ENCODE measurements around the gene CPD. TPM values are rescaled to one million over a fixed set of nuclear protein-coding genes. Genes with fewer than 3 reads are reported as not detected.
"Not testable (repeated sequence)": the region's sequence is repeated elsewhere in the genome, so short reads cannot be mapped to it uniquely, and the experiment has no call there.

Gene CPD
- total RNA-seq, 5 donors from 2014 or later (not counting 1 experiment from before 2014, with no cell fraction given) = 18.7 to 38.0 (median 24.1) TPM

GRCh38 chr17:30351263-30351662 lies 27.5 kb upstream of the CPD start:
- H3K27me3 Mint-ChIP-seq; DNase-seq; H3K4me1 ChIP-seq (ENCODE audit: control insufficient read depth in 1 of 2, extremely low read depth in 1 of 2, insufficient read depth in 2 of 2, low read length in 2 of 2); H3K4me3 Mint-ChIP-seq; H3K27me3 ChIP-seq (replicated peaks in 1 of 2; ENCODE audit: control insufficient read depth in 2 of 2, extremely low read depth in 1 of 2, insufficient read depth in 2 of 2, low read length in 1 of 2); H3K27ac Mint-ChIP-seq; ATAC-seq (replicated peaks in 1 of 4); H3K36me3 ChIP-seq (ENCODE audit: control insufficient read depth in 2 of 2, extremely low read depth in 1 of 2, insufficient read depth in 1 of 2, low read length in 1 of 2); H3K9me3 ChIP-seq; POLR2A ChIA-PET; H3K4me1 Mint-ChIP-seq; H3K4me3 ChIP-seq (ENCODE audit: control insufficient read depth in 1 of 2, extremely low read depth in 1 of 2, low read length in 1 of 2); H3K9me3 Mint-ChIP-seq; H3K27ac ChIP-seq (ENCODE audit: low read length); H3K36me3 Mint-ChIP-seq: not testable (repeated sequence)
- WGBS (ENCODE audit: insufficient coverage) = 100% methylated on average over 2 of the region's 4 CpGs
- CTCF ChIA-PET = interaction anchor here in 1 of 2 donors (0.7 kb wide), 1 partner anchor 166 kb away, joined by 6 read pairs; no protein-coding TSS in a partner anchor

- no peaks in the 10 kb centered on the region for H3K9me3 Mint-ChIP-seq
- WGBS (ENCODE audit: insufficient coverage) = 85% methylated on average over 2 of the region's 2 CpGs
- H3K36me3 ChIP-seq (ENCODE audit: control insufficient read depth in 2 of 2, extremely low read depth in 1 of 2, insufficient read depth in 1 of 2, low read length in 1 of 2) = no peaks in the 10 kb centered on the region
- H3K27me3 Mint-ChIP-seq = peaks cover 0 to 5% of the 10 kb centered on the region in 2 donors
- no peak overlapping the region for H3K27ac ChIP-seq (ENCODE audit: low read length)
- no peaks in the 10 kb centered on the region for H3K4me1 ChIP-seq (ENCODE audit: control insufficient read depth in 1 of 2, extremely low read depth in 1 of 2, insufficient read depth in 2 of 2, low read length in 2 of 2)
- H3K36me3 Mint-ChIP-seq = no peaks in the 10 kb centered on the region
- no peaks in the 10 kb centered on the region for H3K27me3 ChIP-seq (replicated peaks in 1 of 2; ENCODE audit: control insufficient read depth in 2 of 2, extremely low read depth in 1 of 2, insufficient read depth in 2 of 2, low read length in 1 of 2)
- no peak for ATAC-seq (replicated peaks in 1 of 4)
- no peak for DNase-seq
- H3K9me3 ChIP-seq = no peaks in the 10 kb centered on the region
- ChIA-PET CTCF (no interaction called here), POLR2A (no interaction called here)
- no peak overlapping the region for H3K4me3 ChIP-seq (ENCODE audit: control insufficient read depth in 1 of 2, extremely low read depth in 1 of 2, low read length in 1 of 2)
- no peaks in the 10 kb centered on the region for H3K4me1 Mint-ChIP-seq
- no peak overlapping the region for H3K27ac Mint-ChIP-seq
- H3K4me3 Mint-ChIP-seq = no peak overlapping the region
Observed at GRCh38 chr17:30351735-30352134, 27.0 kb upstream of the CPD start.

GRCh38 chr17:30352240-30352814 lies 26.4 kb upstream of the CPD start:
- peak in 1 of 35 experiments; percentile 19 for DNase-seq

GRCh38 chr17:30354701-30355100 lies 24.0 kb upstream of the CPD start:
- ATAC-seq (replicated peaks in 1 of 4) (no peak), DNase-seq (no peak)
- Mint-ChIP-seq H3K27ac (no peak overlapping the region), H3K27me3 (peaks cover 0 to 5% of the 10 kb centered on the region in 2 donors), H3K36me3 (no peaks in the 10 kb centered on the region), H3K4me3 (no peak overlapping the region), H3K9me3 (no peaks in the 10 kb centered on the region), H3K4me1 (no peaks in the 10 kb centered on the region)
- H3K27me3 ChIP-seq (replicated peaks in 1 of 2; ENCODE audit: control insufficient read depth in 2 of 2, extremely low read depth in 1 of 2, insufficient read depth in 2 of 2, low read length in 1 of 2) = peaks cover 0 to 2% of the 10 kb centered on the region in 2 experiments
- H3K36me3 ChIP-seq (ENCODE audit: control insufficient read depth in 2 of 2, extremely low read depth in 1 of 2, insufficient read depth in 1 of 2, low read length in 1 of 2) = no peaks in the 10 kb centered on the region
- H3K27ac ChIP-seq (ENCODE audit: low read length) = no peak overlapping the region
- H3K4me1 ChIP-seq (ENCODE audit: control insufficient read depth in 1 of 2, extremely low read depth in 1 of 2, insufficient read depth in 2 of 2, low read length in 2 of 2) = no peaks in the 10 kb centered on the region
- H3K4me3 ChIP-seq (ENCODE audit: control insufficient read depth in 1 of 2, extremely low read depth in 1 of 2, low read length in 1 of 2) = no peak overlapping the region
- ChIA-PET CTCF (interaction anchor here (0.5 to 0.6 kb wide), 2 partner anchors 105 to 716 kb away, joined by 3 to 4 read pairs; no protein-coding TSS in a partner anchor), POLR2A (interaction anchor here (0.5 to 0.6 kb wide), 2 partner anchors 22 to 28 kb away, joined by 3 to 4 read pairs; no protein-coding TSS in a partner anchor)
- H3K9me3 ChIP-seq = no peaks in the 10 kb centered on the region

More at GRCh38 chr17:30352240-30352814, 26.4 kb upstream of the CPD start:
- Histone ChIP-seq H3K27me3 (replicated peaks in 1 of 2; ENCODE audit: control insufficient read depth in 2 of 2, extremely low read depth in 1 of 2, insufficient read depth in 2 of 2, low read length in 1 of 2) (no peaks in the 10 kb centered on the region), H3K27ac (ENCODE audit: low read length) (no peak overlapping the region), H3K4me3 (ENCODE audit: control insufficient read depth in 1 of 2, extremely low read depth in 1 of 2, low read length in 1 of 2) (no peak overlapping the region), H3K4me1 (ENCODE audit: control insufficient read depth in 1 of 2, extremely low read depth in 1 of 2, insufficient read depth in 2 of 2, low read length in 2 of 2) (no peaks in the 10 kb centered on the region), H3K36me3 (ENCODE audit: control insufficient read depth in 2 of 2, extremely low read depth in 1 of 2, insufficient read depth in 1 of 2, low read length in 1 of 2) (no peaks in the 10 kb centered on the region), H3K9me3 (no peaks in the 10 kb centered on the region)
- ATAC-seq (replicated peaks in 1 of 4) = no peak
- Mint-ChIP-seq H3K27ac (no peak overlapping the region), H3K9me3 (no peaks in the 10 kb centered on the region), H3K4me3 (no peak overlapping the region), H3K4me1 (no peaks in the 10 kb centered on the region), H3K36me3 (no peaks in the 10 kb centered on the region), H3K27me3 (peaks cover 0 to 5% of the 10 kb centered on the region in 2 donors)
- ChIA-PET POLR2A (interaction anchor here in 1 of 2 donors (0.8 kb wide), 1 partner anchor 18 kb away, joined by 3 read pairs; no protein-coding TSS in a partner anchor), CTCF (no interaction called here)
- no CpG with 5 or more reads among the region's 2 CpGs for WGBS (ENCODE audit: insufficient coverage)

- Mint-ChIP-seq H3K4me3 (no peak overlapping the region), H3K4me1 (peaks cover under 1 to 3% (median 2%) of the 10 kb centered on the region in 3 donors), H3K9me3 (peaks cover 0 to 4% (median 2%) of the 10 kb centered on the region in 3 donors), H3K27ac (no peak overlapping the region), H3K36me3 (no peaks in the 10 kb centered on the region), H3K27me3 (peaks cover 0 to 5% of the 10 kb centered on the region in 2 donors)
- DNase-seq (no peak), ATAC-seq (replicated peaks in 1 of 4) (no peak)
- ChIA-PET POLR2A (no interaction called here), CTCF (interaction anchor here in 1 of 2 donors (1.0 kb wide), 1 partner anchor 21 kb away, joined by 3 read pairs; no protein-coding TSS in a partner anchor)
- Histone ChIP-seq H3K9me3 (no peaks in the 10 kb centered on the region), H3K36me3 (ENCODE audit: control insufficient read depth in 2 of 2, extremely low read depth in 1 of 2, insufficient read depth in 1 of 2, low read length in 1 of 2) (no peaks in the 10 kb centered on the region), H3K4me1 (ENCODE audit: control insufficient read depth in 1 of 2, extremely low read depth in 1 of 2, insufficient read depth in 2 of 2, low read length in 2 of 2) (peaks cover 0 to 6% of the 10 kb centered on the region in 2 experiments), H3K27ac (ENCODE audit: low read length) (no peak overlapping the region), H3K4me3 (ENCODE audit: control insufficient read depth in 1 of 2, extremely low read depth in 1 of 2, low read length in 1 of 2) (no peak overlapping the region), H3K27me3 (replicated peaks in 1 of 2; ENCODE audit: control insufficient read depth in 2 of 2, extremely low read depth in 1 of 2, insufficient read depth in 2 of 2, low read length in 1 of 2) (peaks cover 0 to 2% of the 10 kb centered on the region in 2 experiments)
Observed at GRCh38 chr17:30357476-30357875, 21.3 kb upstream of the CPD start.

GRCh38 chr17:30358055-30358760 lies 20.5 kb upstream of the CPD start:
- no peaks in the 10 kb centered on the region for H3K36me3 ChIP-seq (ENCODE audit: control insufficient read depth in 2 of 2, extremely low read depth in 1 of 2, insufficient read depth in 1 of 2, low read length in 1 of 2)
- H3K4me1 ChIP-seq (ENCODE audit: control insufficient read depth in 1 of 2, extremely low read depth in 1 of 2, insufficient read depth in 2 of 2, low read length in 2 of 2) = peaks cover 5 to 13% of the 10 kb centered on the region in 2 experiments
- H3K27ac ChIP-seq (ENCODE audit: low read length) = no peak overlapping the region
- H3K9me3 ChIP-seq = no peaks in the 10 kb centered on the region
- ATAC-seq (replicated peaks in 1 of 4) = no peak
- H3K4me1 Mint-ChIP-seq = peaks cover 5 to 8% (median 7%) of the 10 kb centered on the region in 3 donors
- H3K36me3 Mint-ChIP-seq = no peaks in the 10 kb centered on the region
- ChIA-PET POLR2A (no interaction called here), CTCF (no interaction called here)
- H3K27me3 Mint-ChIP-seq = peaks cover 0 to 5% of the 10 kb centered on the region in 2 donors
- H3K27me3 ChIP-seq (replicated peaks in 1 of 2; ENCODE audit: control insufficient read depth in 2 of 2, extremely low read depth in 1 of 2, insufficient read depth in 2 of 2, low read length in 1 of 2) = peaks cover 0 to 2% of the 10 kb centered on the region in 2 experiments
- WGBS (ENCODE audit: insufficient coverage) = 80% methylated on average over 2 of the region's 5 CpGs
- no peak for DNase-seq
- no peak overlapping the region for H3K4me3 ChIP-seq (ENCODE audit: control insufficient read depth in 1 of 2, extremely low read depth in 1 of 2, low read length in 1 of 2)
- peaks cover 0 to 4% (median 2%) of the 10 kb centered on the region in 3 donors for H3K9me3 Mint-ChIP-seq
- no peak overlapping the region for H3K27ac Mint-ChIP-seq
- no peak overlapping the region for H3K4me3 Mint-ChIP-seq

Data from T-cell (primary cell).